Muscle layer of colon (tissue), 2 donors: ENCODE data around the gene LYPD1.

Source experiments
- H3K27ac ChIP-seq: one replicate; pipeline ENCODE4 v1.7.0; 2013; ENCODE audit warnings: low read depth, mild to moderate bottlenecking, low read length, moderate library complexity
- H3K27me3 ChIP-seq, 2 donors: one replicate each; pipeline ENCODE4 v1.7.0; 2013; ENCODE audit warnings: low read length in 2 of 2, mild to moderate bottlenecking in 2 of 2; ENCODE audit not compliant: insufficient read depth in 2 of 2, control insufficient read depth in 1 of 2
- H3K36me3 ChIP-seq: one replicate; pipeline ENCODE4 v1.7.0; 2013; ENCODE audit warnings: mild to moderate bottlenecking, low read length; ENCODE audit not compliant: insufficient read depth
- H3K4me1 ChIP-seq: one replicate; pipeline ENCODE4 v1.7.0; 2013; ENCODE audit warnings: mild to moderate bottlenecking, low read length; ENCODE audit not compliant: insufficient read depth
- H3K4me3 ChIP-seq, 2 donors: one replicate each; pipeline ENCODE4 v1.7.0; 2013; ENCODE audit warnings: low read length in 2 of 2, low read depth in 1 of 2, mild to moderate bottlenecking in 1 of 2, moderate library complexity in 1 of 2
- H3K9ac ChIP-seq: one replicate; pipeline ENCODE4 v1.7.0; 2013; ENCODE audit warnings: low read length
- H3K9me3 ChIP-seq: one replicate; pipeline ENCODE4 v1.7.0; 2013; ENCODE audit warnings: mild to moderate bottlenecking, low read length
- donor health status: abdominal sarcoma.
- donor health status: Adenocarcinoma of cecum.

Gene LYPD1

DNA sequence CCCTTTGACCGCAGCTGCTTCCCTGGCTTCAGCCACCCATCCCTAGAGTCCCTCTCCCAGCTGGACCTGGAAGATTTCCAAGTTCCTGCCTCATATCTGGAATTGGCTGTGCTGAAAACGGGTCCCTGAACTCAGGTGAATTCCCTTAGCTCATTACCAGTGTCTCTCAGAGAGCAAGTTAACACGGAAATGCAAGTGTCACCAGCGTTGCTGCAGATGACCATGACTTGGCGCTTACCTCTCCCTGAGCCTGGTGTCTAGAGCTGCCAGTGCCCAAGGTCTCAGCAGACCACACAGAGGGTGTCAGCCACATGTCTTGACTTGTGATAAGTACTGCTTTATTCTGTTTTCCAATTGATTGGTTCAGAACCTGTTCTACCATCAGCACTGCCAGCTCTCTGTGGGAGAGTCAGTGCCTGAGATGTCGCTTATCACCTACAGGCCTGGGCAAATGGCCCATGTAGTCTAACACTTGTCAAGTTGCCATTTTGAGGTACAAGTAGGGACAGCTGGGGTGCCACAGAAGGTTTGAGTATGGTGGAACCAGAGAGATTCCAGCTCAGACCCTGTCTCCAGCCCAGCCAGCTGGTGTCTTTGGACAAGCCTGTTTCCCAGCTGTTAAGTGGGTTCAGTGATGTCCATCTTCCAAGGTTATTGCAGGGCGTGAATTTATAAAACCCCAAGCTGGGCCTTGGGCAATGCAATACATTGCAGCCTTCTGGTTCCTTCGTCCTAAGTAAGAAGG, 48.7 kb downstream of the LYPD1 start:
- H3K9ac ChIP-seq = no peak overlapping the region
- H3K27me3 ChIP-seq = no peaks in the 10 kb centered on the region
- H3K27ac ChIP-seq = no peak overlapping the region
- H3K4me3 ChIP-seq = no peak overlapping the region
- peaks cover 4% of the 10 kb centered on the region for H3K4me1 ChIP-seq
- no peaks in the 10 kb centered on the region for H3K9me3 ChIP-seq
- no peaks in the 10 kb centered on the region for H3K36me3 ChIP-seq

- Histone ChIP-seq H3K9ac (no peak overlapping the region), H3K27ac (no peak overlapping the region), H3K9me3 (no peaks in the 10 kb centered on the region), H3K4me1 (peaks cover 4% of the 10 kb centered on the region), H3K4me3 (no peak overlapping the region), H3K27me3 (no peaks in the 10 kb centered on the region), H3K36me3 (no peaks in the 10 kb centered on the region)
These were observed 49.9 kb downstream of the LYPD1 start for GRCh38 chr2:132620115-132620514.

- H3K27me3 ChIP-seq = no peaks in the 10 kb centered on the region
- no peak overlapping the region for H3K27ac ChIP-seq
- H3K9ac ChIP-seq = no peak overlapping the region
- no peaks in the 10 kb centered on the region for H3K9me3 ChIP-seq
- H3K4me3 ChIP-seq = no peak overlapping the region
- no peaks in the 10 kb centered on the region for H3K36me3 ChIP-seq
- peaks cover 4% of the 10 kb centered on the region for H3K4me1 ChIP-seq
These were observed 51.3 kb downstream of the LYPD1 start for GRCh38 chr2:132618734-132619133.

GRCh38 chr2:132617989-132618388, 52.0 kb downstream of the LYPD1 start:
- H3K4me3 ChIP-seq = no peak overlapping the region
- no peaks in the 10 kb centered on the region for H3K9me3 ChIP-seq
- H3K27me3 ChIP-seq = no peaks in the 10 kb centered on the region
- H3K4me1 ChIP-seq = peaks cover 4% of the 10 kb centered on the region
- no peaks in the 10 kb centered on the region for H3K36me3 ChIP-seq
- H3K27ac ChIP-seq = no peak overlapping the region
- H3K9ac ChIP-seq = no peak overlapping the region

DNA sequence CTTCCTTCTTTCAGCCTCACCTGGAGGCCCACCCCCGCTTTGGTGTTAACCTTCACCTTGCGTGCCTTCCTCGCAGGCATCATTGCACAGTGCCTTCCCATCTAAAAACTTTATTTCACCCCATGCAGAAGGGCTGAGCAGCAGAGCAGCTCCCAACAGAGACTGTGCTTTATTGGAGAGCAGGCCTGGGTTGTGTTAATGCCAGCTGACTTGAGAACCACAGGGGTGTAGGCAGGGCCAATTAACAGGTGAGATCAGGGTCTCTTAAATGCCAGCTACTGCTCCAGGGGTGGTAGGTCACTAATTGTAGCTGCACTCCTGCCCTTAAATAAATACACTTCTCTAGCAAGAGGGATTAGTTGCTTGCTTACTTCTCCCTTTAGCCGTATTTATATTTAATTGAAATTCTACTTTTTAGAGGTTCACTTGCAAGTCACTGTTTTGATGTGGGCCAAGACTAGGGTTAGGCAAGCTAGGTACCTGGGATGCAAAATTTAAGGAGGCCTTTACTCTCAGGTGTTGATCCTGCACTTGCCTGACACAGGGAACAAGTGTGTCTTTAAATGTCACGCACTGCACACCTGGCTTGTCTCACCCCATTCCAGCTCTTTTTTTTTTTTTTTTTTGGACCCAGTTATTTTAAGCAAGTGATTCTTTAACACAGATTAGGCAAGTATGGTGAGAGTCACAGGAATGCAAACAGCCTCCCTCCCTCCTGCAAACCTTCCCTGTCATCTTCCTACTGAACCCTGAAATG, 54.5 kb downstream of the LYPD1 start:
- Histone ChIP-seq H3K9me3 (no peaks in the 10 kb centered on the region), H3K4me1 (peaks cover 4% of the 10 kb centered on the region), H3K36me3 (no peaks in the 10 kb centered on the region), H3K4me3 (no peak overlapping the region), H3K27me3 (no peaks in the 10 kb centered on the region), H3K27ac (no peak overlapping the region), H3K9ac (no peak overlapping the region)

GRCh38 chr2:132611719-132612118, 58.3 kb downstream of the LYPD1 start:
- Histone ChIP-seq H3K9me3 (no peaks in the 10 kb centered on the region), H3K9ac (no peak overlapping the region), H3K4me3 (no peak overlapping the region), H3K36me3 (no peaks in the 10 kb centered on the region), H3K27ac (no peak overlapping the region), H3K27me3 (no peaks in the 10 kb centered on the region), H3K4me1 (no peaks in the 10 kb centered on the region)

DNA sequence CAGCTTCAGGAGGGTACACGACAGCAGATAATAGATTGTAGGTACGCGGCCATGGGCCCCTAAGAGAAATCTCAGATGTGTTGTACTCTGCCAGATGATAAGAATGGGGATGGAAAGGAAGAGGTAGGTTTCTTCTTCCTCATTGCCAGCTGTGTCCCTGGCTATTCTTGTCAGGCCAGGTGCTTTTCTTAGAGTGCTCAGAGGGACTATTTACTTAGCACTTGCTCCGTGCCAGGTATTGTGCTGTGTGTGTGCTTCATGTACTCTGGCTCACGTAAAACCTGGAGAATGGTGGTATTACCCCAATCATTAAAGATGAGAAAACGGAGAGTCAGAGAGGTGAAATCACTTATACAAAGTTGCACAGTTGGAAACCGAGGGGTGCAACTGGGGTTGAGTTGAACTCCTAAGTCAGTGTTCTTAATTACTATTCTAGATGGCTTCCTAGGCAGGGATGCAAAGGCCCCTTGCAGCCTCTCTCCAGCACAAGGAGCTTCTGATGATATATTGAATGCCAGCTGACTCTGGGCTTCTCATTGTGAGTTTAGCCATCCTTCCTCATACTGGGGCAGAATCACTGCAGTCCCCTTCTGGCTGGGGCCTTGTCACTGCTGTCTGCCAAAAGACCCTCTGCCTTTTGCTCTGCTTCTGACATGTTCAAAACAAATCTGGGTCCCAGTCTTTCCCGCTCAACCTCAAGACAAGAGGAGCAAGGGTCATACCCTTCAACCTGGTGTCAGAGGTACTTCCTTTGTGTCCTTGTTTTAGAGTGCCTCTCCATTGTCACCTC, 60.7 kb downstream of the LYPD1 start:
- Histone ChIP-seq H3K4me1 (no peaks in the 10 kb centered on the region), H3K36me3 (no peaks in the 10 kb centered on the region), H3K27me3 (no peaks in the 10 kb centered on the region), H3K27ac (no peak overlapping the region), H3K9me3 (no peaks in the 10 kb centered on the region), H3K4me3 (no peak overlapping the region), H3K9ac (no peak overlapping the region)

- H3K27ac ChIP-seq = no peak overlapping the region
- no peaks in the 10 kb centered on the region for H3K9me3 ChIP-seq
- no peaks in the 10 kb centered on the region for H3K27me3 ChIP-seq
- H3K9ac ChIP-seq = no peak overlapping the region
- H3K4me1 ChIP-seq = no peaks in the 10 kb centered on the region
- no peaks in the 10 kb centered on the region for H3K36me3 ChIP-seq
- H3K4me3 ChIP-seq = no peak overlapping the region
These were observed 61.7 kb downstream of the LYPD1 start for GRCh38 chr2:132608311-132608710.

DNA sequence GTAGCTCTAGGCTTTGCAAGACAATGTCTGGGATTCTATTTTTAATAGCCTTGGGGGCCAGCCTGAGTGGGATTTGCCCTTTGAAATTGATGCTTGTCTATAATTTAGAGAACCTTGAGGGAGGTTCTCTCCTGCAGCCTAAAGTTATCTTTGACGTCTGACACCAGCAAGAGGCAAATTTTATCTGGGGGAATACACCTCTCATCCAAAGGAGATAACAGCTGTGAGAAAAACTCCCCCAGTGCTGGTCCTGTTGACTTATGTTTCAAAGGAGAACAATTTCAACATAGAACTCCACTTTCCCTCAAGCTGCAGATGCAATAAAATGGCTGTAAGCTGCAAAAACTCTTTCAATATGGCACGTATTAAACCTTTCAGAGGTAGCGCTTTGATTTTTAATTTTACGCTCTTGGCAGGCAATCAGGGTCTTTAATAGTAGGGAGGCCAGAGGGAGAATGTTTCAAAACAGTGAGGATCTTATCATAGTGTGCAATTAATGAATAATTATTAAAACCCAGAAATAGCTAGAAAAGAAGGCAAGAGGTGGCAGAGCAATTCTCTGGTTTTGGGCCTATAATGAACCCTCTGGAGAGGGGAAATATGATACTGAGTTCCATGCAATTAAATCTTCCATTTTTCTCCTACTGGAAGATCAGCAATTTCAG, 62.4 kb downstream of the LYPD1 start:
- Histone ChIP-seq H3K9me3 (no peaks in the 10 kb centered on the region), H3K4me3 (no peak overlapping the region), H3K27me3 (no peaks in the 10 kb centered on the region), H3K36me3 (no peaks in the 10 kb centered on the region), H3K4me1 (no peaks in the 10 kb centered on the region), H3K9ac (no peak overlapping the region), H3K27ac (no peak overlapping the region)

- no peak overlapping the region for H3K27ac ChIP-seq
- no peaks in the 10 kb centered on the region for H3K36me3 ChIP-seq
- H3K9me3 ChIP-seq = no peaks in the 10 kb centered on the region
- H3K9ac ChIP-seq = no peak overlapping the region
- no peaks in the 10 kb centered on the region for H3K27me3 ChIP-seq
- no peak overlapping the region for H3K4me3 ChIP-seq
- H3K4me1 ChIP-seq = no peaks in the 10 kb centered on the region
These were observed 63.4 kb downstream of the LYPD1 start for GRCh38 chr2:132606649-132607048.
